Mammary epithelial cell (primary cell): ENCODE measurements around the gene GNAL.

Source experiments
- EZH2 ChIP-seq: IDR thresholded peaks from 2 replicates; pipeline ENCODE4 v1.6.1; 2012; ENCODE audit warnings: low read length, inconsistent platforms, borderline replicate concordance
- TF ChIP-seq, protein P1 (sequence below), 2 donors: IDR thresholded peaks in 1 of 2; conservative IDR thresholded peaks in 1 of 2; 2 replicates each; pipeline ENCODE4 v1.5.1; 2011 to 2012; ENCODE audit warnings: inconsistent platforms in 2 of 2, low read length in 2 of 2, mild to moderate bottlenecking in 2 of 2, control low read depth in 1 of 2, low read depth in 1 of 2; ENCODE audit not compliant: insufficient read depth in 1 of 2; ENCODE audit errors: extremely low read depth in 1 of 2

DNA sequence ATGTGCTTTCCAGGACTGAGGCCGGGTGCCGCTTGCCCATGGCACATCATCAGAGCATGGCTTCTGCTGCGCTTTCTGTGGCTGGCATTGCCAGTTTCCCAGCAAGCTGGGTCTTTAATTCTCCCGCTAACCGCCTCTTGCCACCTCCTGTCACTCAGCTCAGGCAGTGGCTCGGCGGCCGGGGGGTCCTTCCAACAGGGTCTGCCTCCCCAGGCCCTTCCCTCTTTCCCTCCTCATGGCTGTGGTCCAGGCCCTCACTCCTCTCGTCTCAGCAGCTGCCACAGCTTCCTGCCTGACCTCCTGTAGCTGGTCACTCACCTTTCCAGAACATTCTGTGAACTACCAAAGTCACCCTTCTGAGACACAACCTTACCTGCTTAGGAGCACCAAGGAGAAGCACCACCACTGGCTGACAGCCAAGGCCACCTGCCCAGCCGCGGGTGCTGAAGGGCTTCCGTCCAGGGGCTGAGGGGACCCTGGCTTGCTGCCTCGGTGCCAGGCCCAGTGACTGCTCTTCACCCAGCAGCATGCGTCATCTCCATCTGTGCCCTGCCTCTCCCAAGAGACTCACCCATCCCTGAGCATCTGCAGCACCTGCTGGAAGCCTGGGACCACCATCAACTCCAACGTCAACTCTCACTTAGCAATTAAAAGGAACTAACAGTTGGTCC is 184.7 kb downstream of the GNAL start:
- TF ChIP-seq, protein P1, sequence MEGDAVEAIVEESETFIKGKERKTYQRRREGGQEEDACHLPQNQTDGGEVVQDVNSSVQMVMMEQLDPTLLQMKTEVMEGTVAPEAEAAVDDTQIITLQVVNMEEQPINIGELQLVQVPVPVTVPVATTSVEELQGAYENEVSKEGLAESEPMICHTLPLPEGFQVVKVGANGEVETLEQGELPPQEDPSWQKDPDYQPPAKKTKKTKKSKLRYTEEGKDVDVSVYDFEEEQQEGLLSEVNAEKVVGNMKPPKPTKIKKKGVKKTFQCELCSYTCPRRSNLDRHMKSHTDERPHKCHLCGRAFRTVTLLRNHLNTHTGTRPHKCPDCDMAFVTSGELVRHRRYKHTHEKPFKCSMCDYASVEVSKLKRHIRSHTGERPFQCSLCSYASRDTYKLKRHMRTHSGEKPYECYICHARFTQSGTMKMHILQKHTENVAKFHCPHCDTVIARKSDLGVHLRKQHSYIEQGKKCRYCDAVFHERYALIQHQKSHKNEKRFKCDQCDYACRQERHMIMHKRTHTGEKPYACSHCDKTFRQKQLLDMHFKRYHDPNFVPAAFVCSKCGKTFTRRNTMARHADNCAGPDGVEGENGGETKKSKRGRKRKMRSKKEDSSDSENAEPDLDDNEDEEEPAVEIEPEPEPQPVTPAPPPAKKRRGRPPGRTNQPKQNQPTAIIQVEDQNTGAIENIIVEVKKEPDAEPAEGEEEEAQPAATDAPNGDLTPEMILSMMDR (conservative IDR thresholded peaks at IDR 0.05 in 1 of 2, IDR thresholded peaks at IDR 0.05 in 1 of 2; ENCODE audit: extremely low read depth in 1 of 2, insufficient read depth in 1 of 2, low read depth in 1 of 2, low read length in 2 of 2): no peak
- no peak for TF ChIP-seq EZH2
